Activated CD8-positive, alpha-beta T cell treated with anti-CD3 and anti-CD28 coated beads, Interleukin-2, amount 10 ng/mL, durations not matched to agents 7 days and 5 days (primary cell): ENCODE measurements around the gene KCNH1. TPM values are rescaled to one million over a fixed set of nuclear protein-coding genes. Genes with fewer than 3 reads are reported as not detected.
A peak's percentile ranks its signal among the peaks of the same experiment; 100 is the strongest.
"Not testable (repeated sequence)": the region's sequence is repeated elsewhere in the genome, so short reads cannot be mapped to it uniquely, and the experiment has no call there.

ENCODE experiments used
- ATAC-seq: fragments of 150-1000 bp; cut with Tn5 transposase; one replicate; pipeline ENCODE4 v1.10.0; 2021; ENCODE audit warnings: moderate library complexity
- CTCF ChIA-PET: fragments of 350-600 bp; sonication (Branson Sonifier 250); formaldehyde crosslinking; loops from one replicate; lab custom pipeline; 2021; ENCODE audit warnings: antibody characterized with exemption; lab: Charles Lee
- POLR2A ChIA-PET: fragments of 350-600 bp; sonication (Branson Sonifier 250); formaldehyde crosslinking; loops from one replicate; lab custom pipeline; 2021; ENCODE audit warnings: antibody characterized with exemption; lab: Charles Lee
- DNase-seq: peaks from one replicate; pipeline ENCODE4 v3.0.0-alpha.2; 2020
- H3K27ac Mint-ChIP-seq: one replicate; pipeline ENCODE4 v1.8.0; 2021; ENCODE audit warnings: mild to moderate bottlenecking, mixed read lengths
- H3K27me3 Mint-ChIP-seq: one replicate; pipeline ENCODE4 v1.8.0; 2021; ENCODE audit warnings: low read depth, mixed read lengths
- H3K36me3 Mint-ChIP-seq: one replicate; pipeline ENCODE4 v1.8.0; 2021; ENCODE audit warnings: low read depth, mixed read lengths
- H3K4me1 Mint-ChIP-seq: one replicate; pipeline ENCODE4 v1.8.0; 2021; ENCODE audit warnings: low read depth, mixed read lengths
- H3K4me3 Mint-ChIP-seq: one replicate; pipeline ENCODE4 v1.8.0; 2021; ENCODE audit warnings: mild to moderate bottlenecking, mixed read lengths
- H3K9me3 Mint-ChIP-seq: one replicate; pipeline ENCODE4 v1.8.0; 2022; ENCODE audit warnings: mixed read lengths; ENCODE audit not compliant: insufficient read depth
- total RNA-seq, 2 experiments: library from RNA; stranded (reverse); gene quantifications; one replicate each; pipeline ENCODE4 v1.2.3, GENCODE V29; 2021

Gene KCNH1
- total RNA-seq, 2 experiments from 2014 or later = not detected

GRCh38 chr1:210992837-210993236 is 141.1 kb downstream of the KCNH1 start:
- CTCF ChIA-PET = no interaction called here
- no peak overlapping the region for H3K4me3 Mint-ChIP-seq

GRCh38 chr1:210989905-210990304 is 144.0 kb downstream of the KCNH1 start:
- ATAC-seq (no peak), DNase-seq (no peak)
- no peak overlapping the region for H3K4me3 Mint-ChIP-seq
- no peaks in the 10 kb centered on the region for H3K36me3 Mint-ChIP-seq
- H3K4me1 Mint-ChIP-seq = no peaks in the 10 kb centered on the region
- peaks cover 8% of the 10 kb centered on the region for H3K27me3 Mint-ChIP-seq
- CTCF ChIA-PET = interaction anchor here (0.7 kb wide), 1 partner anchor 406 kb away, joined by 4 read pairs; no protein-coding TSS in a partner anchor
- H3K27ac Mint-ChIP-seq = no peak overlapping the region
- H3K9me3 Mint-ChIP-seq = no peaks in the 10 kb centered on the region
- POLR2A ChIA-PET = no interaction called here

More at GRCh38 chr1:210992837-210993236, 141.1 kb downstream of the KCNH1 start:
- DNase-seq = no peak
- peaks cover 5% of the 10 kb centered on the region for H3K9me3 Mint-ChIP-seq
- H3K27me3 Mint-ChIP-seq = peaks cover 6% of the 10 kb centered on the region
- POLR2A ChIA-PET = no interaction called here
- H3K36me3 Mint-ChIP-seq = no peaks in the 10 kb centered on the region
- H3K4me1 Mint-ChIP-seq = no peaks in the 10 kb centered on the region
- no peak for ATAC-seq
- no peak overlapping the region for H3K27ac Mint-ChIP-seq

GRCh38 chr1:210981490-210981889 is 152.5 kb downstream of the KCNH1 start:
- DNase-seq (no peak), ATAC-seq (no peak)
- H3K4me1 Mint-ChIP-seq = no peaks in the 10 kb centered on the region
- H3K27ac Mint-ChIP-seq = no peak overlapping the region
- CTCF ChIA-PET = no interaction called here
- H3K4me3 Mint-ChIP-seq = no peak overlapping the region
- no peaks in the 10 kb centered on the region for H3K9me3 Mint-ChIP-seq
- POLR2A ChIA-PET = no interaction called here
- no peaks in the 10 kb centered on the region for H3K36me3 Mint-ChIP-seq
- no peaks in the 10 kb centered on the region for H3K27me3 Mint-ChIP-seq

GRCh38 chr1:210980082-210980481 is 153.9 kb downstream of the KCNH1 start:
- H3K27ac Mint-ChIP-seq = no peak overlapping the region
- no peaks in the 10 kb centered on the region for H3K36me3 Mint-ChIP-seq
- ATAC-seq = no peak
- no peaks in the 10 kb centered on the region for H3K4me1 Mint-ChIP-seq
- no peaks in the 10 kb centered on the region for H3K9me3 Mint-ChIP-seq
- no peak for DNase-seq
- no peak overlapping the region for H3K4me3 Mint-ChIP-seq
- ChIA-PET POLR2A (no interaction called here), CTCF (no interaction called here)
- no peaks in the 10 kb centered on the region for H3K27me3 Mint-ChIP-seq

GRCh38 chr1:210978974-210979354 is 155.0 kb downstream of the KCNH1 start:
- H3K27ac Mint-ChIP-seq = no peak overlapping the region
- no peak for DNase-seq
- no peak for ATAC-seq
- no peaks in the 10 kb centered on the region for H3K27me3 Mint-ChIP-seq
- ChIA-PET CTCF (no interaction called here), POLR2A (no interaction called here)
- H3K9me3 Mint-ChIP-seq = no peaks in the 10 kb centered on the region
- H3K4me3 Mint-ChIP-seq = no peak overlapping the region
- no peaks in the 10 kb centered on the region for H3K36me3 Mint-ChIP-seq
- H3K4me1 Mint-ChIP-seq = no peaks in the 10 kb centered on the region

- H3K27me3 Mint-ChIP-seq = no peaks in the 10 kb centered on the region
- no peaks in the 10 kb centered on the region for H3K36me3 Mint-ChIP-seq
- ChIA-PET POLR2A (no interaction called here), CTCF (no interaction called here)
- ATAC-seq (no peak), DNase-seq (no peak)
- H3K4me1 Mint-ChIP-seq = no peaks in the 10 kb centered on the region
- no peak overlapping the region for H3K4me3 Mint-ChIP-seq
- no peaks in the 10 kb centered on the region for H3K9me3 Mint-ChIP-seq
- H3K27ac Mint-ChIP-seq = no peak overlapping the region
These were observed 155.5 kb downstream of the KCNH1 start for GRCh38 chr1:210978316-210978973.

GRCh38 chr1:210951279-210951678 is 182.7 kb downstream of the KCNH1 start:
- no peaks in the 10 kb centered on the region for H3K27me3 Mint-ChIP-seq
- no peak overlapping the region for H3K27ac Mint-ChIP-seq
- H3K36me3 Mint-ChIP-seq = no peaks in the 10 kb centered on the region
- H3K9me3 Mint-ChIP-seq = no peaks in the 10 kb centered on the region
- ChIA-PET CTCF (interaction anchor here (1.2 kb wide), 1 partner anchor 184 kb away, joined by 5 read pairs; no protein-coding TSS in a partner anchor), POLR2A (no interaction called here)
- no peak overlapping the region for H3K4me3 Mint-ChIP-seq
- no peak for ATAC-seq
- H3K4me1 Mint-ChIP-seq = no peaks in the 10 kb centered on the region
- DNase-seq = no peak

GRCh38 chr1:210949940-210950546 is 183.9 kb downstream of the KCNH1 start:
- H3K27ac Mint-ChIP-seq, H3K36me3 Mint-ChIP-seq, H3K9me3 Mint-ChIP-seq, POLR2A ChIA-PET, H3K27me3 Mint-ChIP-seq, H3K4me1 Mint-ChIP-seq, H3K4me3 Mint-ChIP-seq: not testable (repeated sequence)
- CTCF ChIA-PET = interaction anchor here (0.9 to 1.8 kb wide), 3 partner anchors 363 to 503 kb away, joined by 3 to 4 read pairs (median 4); no protein-coding TSS in a partner anchor
- peak; percentile 71 for DNase-seq
- ATAC-seq = peak; percentile 47

GRCh38 chr1:210949489-210949888 is 184.5 kb downstream of the KCNH1 start:
- H3K9me3 Mint-ChIP-seq = no peaks in the 10 kb centered on the region
- no peak for ATAC-seq
- no peaks in the 10 kb centered on the region for H3K36me3 Mint-ChIP-seq
- no peak overlapping the region for H3K27ac Mint-ChIP-seq
- CTCF ChIA-PET = interaction anchor here (0.9 to 1.8 kb wide), 3 partner anchors 362 to 502 kb away, joined by 3 to 4 read pairs (median 4); no protein-coding TSS in a partner anchor
- DNase-seq = no peak
- POLR2A ChIA-PET = no interaction called here
- H3K4me1 Mint-ChIP-seq = no peaks in the 10 kb centered on the region
- no peak overlapping the region for H3K4me3 Mint-ChIP-seq
- no peaks in the 10 kb centered on the region for H3K27me3 Mint-ChIP-seq

- Mint-ChIP-seq H3K4me1 (no peaks in the 10 kb centered on the region), H3K4me3 (no peak overlapping the region), H3K27ac (no peak overlapping the region), H3K36me3 (no peaks in the 10 kb centered on the region), H3K27me3 (no peaks in the 10 kb centered on the region), H3K9me3 (no peaks in the 10 kb centered on the region)
- ChIA-PET CTCF (interaction anchor here (1.1 to 1.8 kb wide), 2 partner anchors 362 to 365 kb away, joined by 3 to 4 read pairs; no protein-coding TSS in a partner anchor), POLR2A (no interaction called here)
- no peak for DNase-seq
- ATAC-seq = no peak
These were observed 184.9 kb downstream of the KCNH1 start for GRCh38 chr1:210949039-210949438.

- DNase-seq = no peak
- Mint-ChIP-seq H3K4me1 (peaks cover 9% of the 10 kb centered on the region), H3K9me3 (no peaks in the 10 kb centered on the region), H3K4me3 (no peak overlapping the region), H3K27ac (no peak overlapping the region), H3K36me3 (no peaks in the 10 kb centered on the region), H3K27me3 (no peaks in the 10 kb centered on the region)
- no peak for ATAC-seq
- ChIA-PET CTCF (no interaction called here), POLR2A (no interaction called here)
These were observed 189.7 kb downstream of the KCNH1 start for GRCh38 chr1:210944252-210944651.

GRCh38 chr1:210942513-210942912 is 191.4 kb downstream of the KCNH1 start:
- Mint-ChIP-seq H3K9me3 (no peaks in the 10 kb centered on the region), H3K27ac (no peak overlapping the region), H3K4me1 (peaks cover 9% of the 10 kb centered on the region), H3K4me3 (no peak overlapping the region), H3K27me3 (no peaks in the 10 kb centered on the region), H3K36me3 (no peaks in the 10 kb centered on the region)
- no peak for ATAC-seq
- ChIA-PET POLR2A (no interaction called here), CTCF (no interaction called here)
- no peak for DNase-seq
